Mucosa of descending colon (tissue), 3 donors: Measurements from ENCODE around the gene RAVER1. TPM values are rescaled to one million over a fixed set of nuclear protein-coding genes. Genes with fewer than 3 reads are reported as not detected.

Experiments
- ATAC-seq: fragments of 200-7000 bp; cut with Tn5 transposase; one replicate; pipeline ENCODE4 v1.9.1; 2020; ENCODE audit warnings: mild to moderate bottlenecking, moderate library complexity
- DNase-seq, 3 donors: peaks; one replicate each; pipeline ENCODE4 v3.0.0-alpha.2; 2020
- H3K36me3 ChIP-seq: fragments of 200-600 bp; one replicate; pipeline ENCODE4 v1.8.0; 2021; ENCODE audit warnings: low read depth, mild to moderate bottlenecking
- H3K4me1 ChIP-seq: fragments of 200-600 bp; one replicate; pipeline ENCODE4 v1.8.0; 2021; ENCODE audit warnings: low read depth, mild to moderate bottlenecking
- H3K4me3 ChIP-seq: fragments of 200-600 bp; one replicate; pipeline ENCODE4 v1.8.0; 2021; ENCODE audit warnings: mild to moderate bottlenecking
- H3K9me3 ChIP-seq: fragments of 200-600 bp; one replicate; pipeline ENCODE4 v1.8.0; 2021; ENCODE audit warnings: mild to moderate bottlenecking
- intact Hi-C, 2 donors: fragments of 100-400 bp; cut with DNase I in 1 of 2; cut with micrococcal nuclease in 1 of 2; formaldehyde crosslinking; loops; one replicate each; pipeline versions ENCODE4 v1.11.0 to v1.11.1; 2022; cut with DNase I, micrococcal nuclease
- total RNA-seq, 3 donors: library from RNA; stranded (reverse); fragmentation: NEBNext Ultra II Directional in 2 of 3; extraction: Animal tissue kit (Norgen Biotek cat#: 25700) in 2 of 3; gene quantifications; one replicate each; pipeline versions ENCODE4 v1.2.1 to v1.2.4, GENCODE V29; 2021 to 2023
- TF ChIP-seq, protein P1 (sequence below): fragments of 200-600 bp; IDR thresholded peaks from one replicate; pipeline ENCODE4 v1.8.0; 2022; ENCODE audit warnings: antibody characterized with exemption, mild to moderate bottlenecking
- donor health status: DM: no; HTN: no; CAD: no; lungs with moderate emphysema.
- donor health status: DM: no; HTN: no; CAD: no.
- donor health status: DM: no; HTN: yes; CAD: no.

RAVER1 gene
- total RNA-seq, 3 donors from 2014 or later: 42.4 to 58.1 (median 49.6) TPM

DNA sequence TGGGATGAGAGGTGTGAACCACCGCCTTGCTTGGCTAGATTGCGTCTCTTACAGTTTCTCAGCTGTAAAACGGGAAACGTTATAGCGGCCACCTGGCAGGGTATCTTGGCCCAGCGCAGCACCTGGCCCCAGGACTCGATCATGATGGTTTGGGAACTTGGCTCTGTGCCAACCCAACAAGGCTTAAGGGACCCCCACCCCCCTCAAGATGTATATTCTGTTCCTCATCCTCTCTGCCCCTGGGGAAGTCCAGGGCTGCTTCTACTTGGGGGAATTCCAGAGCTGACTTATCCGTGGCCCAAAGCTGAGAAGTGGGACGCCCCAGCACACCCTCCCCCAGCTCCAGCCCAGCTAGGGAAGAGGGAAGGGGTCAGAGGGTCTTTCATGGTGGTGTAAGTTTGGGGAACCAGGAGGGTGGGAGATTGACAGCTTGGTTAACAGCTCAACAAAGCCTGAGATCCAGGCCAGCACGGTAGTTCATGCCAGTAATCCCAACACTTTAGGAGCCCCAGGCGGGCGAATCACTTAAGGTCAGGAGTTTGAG is 61.7 kb downstream of the RAVER1 start:
- intact Hi-C loops: no loop called here
- Histone ChIP-seq H3K4me1 (peaks cover 20% of the 10 kb centered on the region), H3K9me3 (no peaks in the 10 kb centered on the region), H3K36me3 (no peaks in the 10 kb centered on the region), H3K4me3 (no peak overlapping the region)
- ATAC-seq (peak; percentile 6), DNase-seq (peak in 2 of 3 donors; percentile 41 to 55)
- TF ChIP-seq, protein P1, sequence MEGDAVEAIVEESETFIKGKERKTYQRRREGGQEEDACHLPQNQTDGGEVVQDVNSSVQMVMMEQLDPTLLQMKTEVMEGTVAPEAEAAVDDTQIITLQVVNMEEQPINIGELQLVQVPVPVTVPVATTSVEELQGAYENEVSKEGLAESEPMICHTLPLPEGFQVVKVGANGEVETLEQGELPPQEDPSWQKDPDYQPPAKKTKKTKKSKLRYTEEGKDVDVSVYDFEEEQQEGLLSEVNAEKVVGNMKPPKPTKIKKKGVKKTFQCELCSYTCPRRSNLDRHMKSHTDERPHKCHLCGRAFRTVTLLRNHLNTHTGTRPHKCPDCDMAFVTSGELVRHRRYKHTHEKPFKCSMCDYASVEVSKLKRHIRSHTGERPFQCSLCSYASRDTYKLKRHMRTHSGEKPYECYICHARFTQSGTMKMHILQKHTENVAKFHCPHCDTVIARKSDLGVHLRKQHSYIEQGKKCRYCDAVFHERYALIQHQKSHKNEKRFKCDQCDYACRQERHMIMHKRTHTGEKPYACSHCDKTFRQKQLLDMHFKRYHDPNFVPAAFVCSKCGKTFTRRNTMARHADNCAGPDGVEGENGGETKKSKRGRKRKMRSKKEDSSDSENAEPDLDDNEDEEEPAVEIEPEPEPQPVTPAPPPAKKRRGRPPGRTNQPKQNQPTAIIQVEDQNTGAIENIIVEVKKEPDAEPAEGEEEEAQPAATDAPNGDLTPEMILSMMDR: no peak

GRCh38 chr19:10270616-10271394 is 62.5 kb downstream of the RAVER1 start, which contains the start of gene ICAM1:
Gene ICAM1 (plus strand): TSS chr19:10271120. CDS start chr19:10271160, 40 bp downstream.
- Histone ChIP-seq H3K4me3 (no peak within 1 kb of the TSS), H3K9me3 (no peaks in the 10 kb centered on the region), H3K36me3 (no peaks in the 10 kb centered on the region), H3K4me1 (peaks cover 20% of the 10 kb centered on the region)
- peak; percentile 76 to 93 (median 83) for DNase-seq
- peak; percentile 75 for ATAC-seq
- intact Hi-C loops: no loop called here
- TF ChIP-seq, protein P1: no peak

DNA sequence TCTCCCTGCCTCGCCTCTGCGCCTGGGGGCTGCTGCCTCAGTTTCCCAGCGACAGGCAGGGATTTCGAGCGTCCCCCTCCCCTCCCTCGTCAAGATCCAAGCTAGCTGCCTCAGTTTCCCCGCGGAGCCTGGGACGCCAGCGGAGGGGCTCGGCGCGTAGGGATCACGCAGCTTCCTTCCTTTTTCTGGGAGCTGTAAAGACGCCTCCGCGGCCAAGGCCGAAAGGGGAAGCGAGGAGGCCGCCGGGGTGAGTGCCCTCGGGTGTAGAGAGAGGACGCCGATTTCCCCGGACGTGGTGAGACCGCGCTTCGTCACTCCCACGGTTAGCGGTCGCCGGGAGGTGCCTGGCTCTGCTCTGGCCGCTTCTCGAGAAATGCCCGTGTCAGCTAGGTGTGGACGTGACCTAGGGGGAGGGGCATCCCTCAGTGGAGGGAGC is 63.1 kb downstream of the RAVER1 start:
- DNase-seq (peak; percentile 64 to 93 (median 82)), ATAC-seq (peak; percentile 67)
- intact Hi-C loops: no loop called here
- TF ChIP-seq, protein P1: no peak
- Histone ChIP-seq H3K4me1 (peaks cover 19% of the 10 kb centered on the region), H3K9me3 (no peaks in the 10 kb centered on the region), H3K4me3 (no peak overlapping the region), H3K36me3 (no peaks in the 10 kb centered on the region)

DNA sequence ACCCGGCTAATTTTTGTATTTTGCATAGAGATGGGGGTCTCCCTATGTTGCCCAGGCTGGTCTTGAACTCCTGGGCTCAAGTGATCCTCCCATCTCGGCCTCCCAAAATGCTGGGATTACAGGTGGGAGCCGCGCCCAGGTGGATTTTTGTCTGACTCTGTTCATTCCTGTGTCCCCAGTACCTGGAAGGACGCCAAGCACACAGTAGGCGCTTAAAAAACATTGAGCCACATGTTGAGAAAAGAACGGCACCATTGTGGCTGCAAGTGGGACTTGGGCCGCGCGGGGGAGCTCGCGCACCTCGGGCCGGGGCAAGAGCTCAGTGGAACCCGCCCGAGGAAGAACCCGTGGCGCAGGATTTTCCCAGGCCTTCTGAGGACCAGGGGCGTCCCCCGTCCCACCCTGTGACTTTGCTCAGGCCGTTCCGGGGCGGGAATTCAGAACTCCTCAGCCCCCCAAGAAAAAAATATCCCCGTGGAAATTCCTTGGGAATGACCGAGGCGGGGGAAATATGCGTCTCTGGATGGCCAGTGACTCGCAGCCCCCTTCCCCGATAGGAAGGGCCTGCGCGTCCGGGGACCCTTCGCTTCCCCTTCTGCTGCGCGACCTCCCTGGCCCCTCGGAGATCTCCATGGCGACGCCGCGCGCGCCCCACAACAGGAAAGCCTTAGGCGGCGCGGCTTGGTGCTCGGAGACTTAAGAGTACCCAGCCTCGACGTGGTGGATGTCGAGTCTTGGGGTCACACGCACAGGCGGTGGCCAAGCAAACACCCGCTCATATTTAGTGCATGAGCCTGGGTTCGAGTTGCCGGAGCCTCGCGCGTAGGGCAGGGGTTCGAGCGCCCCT is 63.8 kb downstream of the RAVER1 start:
- Histone ChIP-seq H3K9me3 (no peaks in the 10 kb centered on the region), H3K4me3 (no peak overlapping the region), H3K4me1 (peaks cover 15% of the 10 kb centered on the region), H3K36me3 (no peaks in the 10 kb centered on the region)
- ATAC-seq (peak; percentile 83), DNase-seq (peak; percentile 91 to 94 (median 92))
- TF ChIP-seq, protein P1: peak; percentile 83
- intact Hi-C loops: loop anchor here (2.0 kb wide), 1 partner anchor 119 kb away; no protein-coding TSS in a partner anchor

- intact Hi-C loops: loop anchor here (2.0 kb wide), 1 partner anchor 121 kb away; no protein-coding TSS in a partner anchor
- no peak overlapping the region for H3K4me3 ChIP-seq
- ATAC-seq: no peak
- H3K4me1 ChIP-seq: peaks cover 15% of the 10 kb centered on the region
- no peaks in the 10 kb centered on the region for H3K36me3 ChIP-seq
- TF ChIP-seq, protein P1: no peak
- no peak for DNase-seq
- H3K9me3 ChIP-seq: no peaks in the 10 kb centered on the region
Measured at GRCh38 chr19:10268071-10268470, 65.3 kb downstream of the RAVER1 start.
